Astrocyte (in vitro differentiated cells and primary cell): ENCODE results near the gene ASH1L. TPM values are rescaled to one million over a fixed set of nuclear protein-coding genes. Genes with fewer than 3 reads are reported as not detected.

Source experiments
- DNase-seq: peaks from one replicate; pipeline ENCODE4 v3.0.0-alpha.2; 2010; ENCODE audit warnings: low read depth
- FAIRE-seq: peaks from 2 replicates; lab custom pipeline; 2011; peaks lifted over from hg19 to GRCh38; lab: Jason Lieb, UNC
- H2AFZ ChIP-seq: 2 replicates; pipeline ENCODE4 v1.6.0; 2012; ENCODE audit warnings: low read depth, low read length, inconsistent platforms
- H3K27ac ChIP-seq: 2 replicates; pipeline ENCODE4 v1.5.1; 2011; ENCODE audit warnings: low read depth, low read length, inconsistent platforms
- H3K27me3 ChIP-seq: 2 replicates; pipeline ENCODE4 v1.6.0; 2011; ENCODE audit warnings: low read length, inconsistent platforms; ENCODE audit not compliant: insufficient read depth
- H3K36me3 ChIP-seq: 2 replicates; pipeline ENCODE4 v1.5.1; 2011; ENCODE audit warnings: low read length, inconsistent platforms; ENCODE audit not compliant: insufficient read depth
- H3K4me1 ChIP-seq: 2 replicates; pipeline ENCODE4 v1.5.1; 2011; ENCODE audit warnings: low read length, inconsistent platforms; ENCODE audit not compliant: insufficient read depth
- H3K4me2 ChIP-seq: 2 replicates; pipeline ENCODE4 v1.6.0; 2012; ENCODE audit warnings: low read length, inconsistent platforms
- H3K4me3 ChIP-seq: 2 replicates; pipeline ENCODE4 v1.5.1; 2011; ENCODE audit warnings: low read depth, mild to moderate bottlenecking, low read length, inconsistent platforms; ENCODE audit not compliant: insufficient read depth
- H3K79me2 ChIP-seq: 2 replicates; pipeline ENCODE4 v1.6.0; 2012; ENCODE audit warnings: mild to moderate bottlenecking, low read length, inconsistent platforms; ENCODE audit not compliant: insufficient read depth
- H3K9ac ChIP-seq: 2 replicates; pipeline ENCODE4 v1.6.0; 2012; ENCODE audit warnings: mild to moderate bottlenecking, low read length, inconsistent platforms
- H3K9me3 ChIP-seq: 2 replicates; pipeline ENCODE4 v1.5.1; 2012; ENCODE audit warnings: low read depth, mild to moderate bottlenecking, low read length, inconsistent platforms; ENCODE audit not compliant: insufficient read depth
- H4K20me1 ChIP-seq: 2 replicates; pipeline ENCODE4 v1.6.0; 2012; ENCODE audit warnings: low read length, inconsistent platforms; ENCODE audit not compliant: insufficient read depth
- H3K27ac Mint-ChIP-seq: one replicate; pipeline ENCODE4 v1.8.0; 2021; ENCODE audit warnings: mild to moderate bottlenecking, mixed read lengths; ENCODE audit not compliant: unreplicated experiment
- H3K27me3 Mint-ChIP-seq: one replicate; pipeline ENCODE4 v1.8.0; 2021; ENCODE audit warnings: low read depth, mixed read lengths; ENCODE audit not compliant: unreplicated experiment
- H3K36me3 Mint-ChIP-seq: one replicate; pipeline ENCODE4 v1.8.0; 2021; ENCODE audit warnings: low read depth, mixed read lengths; ENCODE audit not compliant: unreplicated experiment
- H3K4me1 Mint-ChIP-seq: one replicate; pipeline ENCODE4 v1.8.0; 2021; ENCODE audit warnings: low read depth, mixed read lengths; ENCODE audit not compliant: unreplicated experiment
- H3K4me3 Mint-ChIP-seq: one replicate; pipeline ENCODE4 v1.8.0; 2021; ENCODE audit warnings: mild to moderate bottlenecking, moderate library complexity, mixed read lengths; ENCODE audit not compliant: unreplicated experiment
- H3K9me3 Mint-ChIP-seq: one replicate; pipeline ENCODE4 v1.8.0; 2021; ENCODE audit warnings: mild to moderate bottlenecking, mixed read lengths; ENCODE audit not compliant: unreplicated experiment
- CTCF ChIP-seq: IDR thresholded peaks from 2 replicates; pipeline ENCODE4 v1.5.1; 2011; ENCODE audit warnings: low read depth, mild to moderate bottlenecking, inconsistent platforms, low read length, moderate library complexity; ENCODE audit not compliant: insufficient read depth
- EZH2 ChIP-seq: IDR thresholded peaks from 2 replicates; pipeline ENCODE4 v1.6.1; 2012; ENCODE audit warnings: mild to moderate bottlenecking, low read length, inconsistent platforms; ENCODE audit not compliant: insufficient read depth
- total RNA-seq: library from RNA; stranded (reverse); gene quantifications from 2 replicates; pipeline ENCODE4 v1.2.1, GENCODE V29; 2021

Gene ASH1L
- total RNA-seq, 1 donor from 2014 or later, result 31.1 TPM

- Mint-ChIP-seq H3K27me3 (no peaks in the 10 kb centered on the region), H3K4me3 (no peak overlapping the region), H3K36me3 (peaks cover 8% of the 10 kb centered on the region), H3K27ac (no peak overlapping the region), H3K9me3 (no peaks in the 10 kb centered on the region), H3K4me1 (no peaks in the 10 kb centered on the region)
- no peak overlapping the region for H3K27ac ChIP-seq
- H3K4me2 ChIP-seq, result no peak overlapping the region
- H3K36me3 ChIP-seq, result peaks cover 53% of the 10 kb centered on the region
- no peaks in the 10 kb centered on the region for H3K79me2 ChIP-seq
- TF ChIP-seq EZH2, result no peak
- no peak for TF ChIP-seq CTCF
- FAIRE-seq, result no peak
- H3K4me1 ChIP-seq, result no peaks in the 10 kb centered on the region
- no peak for DNase-seq
- H3K9ac ChIP-seq, result no peak overlapping the region
- no peaks in the 10 kb centered on the region for H3K27me3 ChIP-seq
- H3K9me3 ChIP-seq, result no peaks in the 10 kb centered on the region
- H2AFZ ChIP-seq, result no peak overlapping the region
- H4K20me1 ChIP-seq, result no peaks in the 10 kb centered on the region
- H3K4me3 ChIP-seq, result no peak overlapping the region
Observed at GRCh38 chr1:155352631-155353030, 210.0 kb downstream of the ASH1L start.

GRCh38 chr1:155342842-155343241 lies 219.8 kb downstream of the ASH1L start:
- Histone ChIP-seq H3K36me3 (peaks cover 60% of the 10 kb centered on the region), H3K4me1 (no peaks in the 10 kb centered on the region), H2AFZ (no peak overlapping the region), H3K27me3 (no peaks in the 10 kb centered on the region), H3K4me3 (no peak overlapping the region), H3K9me3 (no peaks in the 10 kb centered on the region), H3K9ac (no peak overlapping the region), H4K20me1 (no peaks in the 10 kb centered on the region), H3K27ac (no peak overlapping the region), H3K79me2 (no peaks in the 10 kb centered on the region), H3K4me2 (no peak overlapping the region)
- Mint-ChIP-seq H3K4me3 (no peak overlapping the region), H3K36me3 (peaks cover 19% of the 10 kb centered on the region), H3K4me1 (no peaks in the 10 kb centered on the region), H3K9me3 (no peaks in the 10 kb centered on the region), H3K27me3 (no peaks in the 10 kb centered on the region), H3K27ac (no peak overlapping the region)
- DNase-seq (no peak), FAIRE-seq (no peak)
- TF ChIP-seq CTCF (no peak), EZH2 (no peak)

GRCh38 chr1:155339515-155340097 lies 223.0 kb downstream of the ASH1L start:
- Histone ChIP-seq H3K4me3 (no peak overlapping the region), H3K4me1 (no peaks in the 10 kb centered on the region), H3K4me2 (no peak overlapping the region), H2AFZ (no peak overlapping the region), H3K27ac (no peak overlapping the region), H3K27me3 (no peaks in the 10 kb centered on the region), H4K20me1 (no peaks in the 10 kb centered on the region), H3K9ac (no peak overlapping the region), H3K9me3 (no peaks in the 10 kb centered on the region), H3K36me3 (peaks cover 56% of the 10 kb centered on the region), H3K79me2 (no peaks in the 10 kb centered on the region)
- Mint-ChIP-seq H3K27ac (no peak overlapping the region), H3K4me3 (no peak overlapping the region), H3K4me1 (no peaks in the 10 kb centered on the region), H3K27me3 (no peaks in the 10 kb centered on the region), H3K9me3 (no peaks in the 10 kb centered on the region), H3K36me3 (peaks cover 19% of the 10 kb centered on the region)
- TF ChIP-seq EZH2 (no peak), CTCF (no peak)
- no peak for DNase-seq
- no peak for FAIRE-seq
